GM12872 (cell line): ENCODE measurements around the gene PGBD5.

Experiments
- CTCF ChIP-seq: IDR thresholded peaks from 3 replicates; pipeline ENCODE4 v1.5.1; 2011; ENCODE audit warnings: low read depth, mild to moderate bottlenecking, low read length, moderate library complexity; ENCODE audit not compliant: insufficient read depth

Gene PGBD5

GRCh38 chr1:230355594-230355993, 70.5 kb downstream of the PGBD5 start:
- no peak for TF ChIP-seq CTCF

GRCh38 chr1:230355128-230355527, 71.0 kb downstream of the PGBD5 start:
- TF ChIP-seq CTCF: no peak

GRCh38 chr1:230354005-230354404, 72.1 kb downstream of the PGBD5 start:
- TF ChIP-seq CTCF: no peak

- no peak for TF ChIP-seq CTCF
Observed at GRCh38 chr1:230352537-230352936, 73.6 kb downstream of the PGBD5 start.

GRCh38 chr1:230351983-230352382, 74.1 kb downstream of the PGBD5 start:
- no peak for TF ChIP-seq CTCF

- TF ChIP-seq CTCF: no peak
Observed at GRCh38 chr1:230351514-230351913, 74.6 kb downstream of the PGBD5 start.

GRCh38 chr1:230350208-230350921, 75.8 kb downstream of the PGBD5 start:
- no peak for TF ChIP-seq CTCF

GRCh38 chr1:230349020-230349393, 77.1 kb downstream of the PGBD5 start:
- TF ChIP-seq CTCF: no peak
